ENCODE measurements around the gene ACTRT2. TPM values are rescaled to one million over a fixed set of nuclear protein-coding genes. Genes with fewer than 3 reads are reported as not detected.

The ACTRT2 gene
- total and polyA plus RNA-seq, 2 experiments from 2014 or later: not detected

GRCh38 chr1:3013371-3014049, 7.8 kb upstream of the ACTRT2 start:
- H3K4me1 ChIP-seq (ENCODE audit: insufficient read depth): peaks cover 4% of the 10 kb centered on the region; the same call in 1 of the 2 replicates
- Mint-ChIP-seq H3K27me3 (ENCODE audit: insufficient read depth, low read depth, poor library complexity) (peaks cover 10% of the 10 kb centered on the region), H3K4me1 (peaks cover 17% of the 10 kb centered on the region; the same call in 2 of the 3 replicates), H3K27ac (no peak overlapping the region), H3K4me3 (no peak overlapping the region), H3K36me3 (ENCODE audit: low read depth) (peaks cover 1% of the 10 kb centered on the region), H3K9me3 (peaks cover 28% of the 10 kb centered on the region)
- no peak overlapping the region for H3K4me2 ChIP-seq
- H3K27me3 ChIP-seq (ENCODE audit: insufficient read depth): no peaks in the 10 kb centered on the region
- H3K9me2 ChIP-seq (ENCODE audit: insufficient read depth): no peaks in the 10 kb centered on the region
- DNase-seq (ENCODE audit: low spot score) (no peak), ATAC-seq (peak; percentile 17)
- no peaks in the 10 kb centered on the region for H3F3A ChIP-seq (replicated peaks; ENCODE audit: low read depth)
- no peaks in the 10 kb centered on the region for H3K79me2 ChIP-seq (replicated peaks; ENCODE audit: insufficient read depth)
- H3K4me3 ChIP-seq: no peak overlapping the region
- no peak overlapping the region for H2AFZ ChIP-seq
- TF ChIP-seq JUNB (IDR thresholded peaks at IDR 0.05; ENCODE audit: unreplicated experiment) (no peak), STAT1 (IDR thresholded peaks at IDR 0.05; ENCODE audit: unreplicated experiment) (no peak), ZNF331 (CRISPR knock-in tag; IDR thresholded peaks at IDR 0.05; ENCODE audit: low read depth) (no peak), EZH2phosphoT487 (IDR thresholded peaks at IDR 0.05; ENCODE audit: unreplicated experiment) (no peak), CREB1 (CRISPR knock-in tag; IDR thresholded peaks at IDR 0.05; ENCODE audit: low read depth) (no peak), REST (IDR thresholded peaks at IDR 0.05; ENCODE audit: unreplicated experiment) (no peak), POLR2AphosphoS5 (IDR thresholded peaks at IDR 0.05; ENCODE audit: low read depth) (no peak), CTCF (conservative IDR thresholded peaks at IDR 0.05; ENCODE audit: low read depth in 2 of 2) (no peak)
- H4K20me1 ChIP-seq (replicated peaks; ENCODE audit: insufficient read depth): no peaks in the 10 kb centered on the region
- H3K27ac ChIP-seq (ENCODE audit: low read depth): no peak overlapping the region
- no peaks in the 10 kb centered on the region for H3K36me3 ChIP-seq (ENCODE audit: insufficient read depth)

GRCh38 chr1:3014050-3014440, 7.2 kb upstream of the ACTRT2 start:
- H3K4me3 Mint-ChIP-seq: no peak overlapping the region
- Histone ChIP-seq H3K27ac (ENCODE audit: low read depth) (no peak overlapping the region), H3K4me1 (ENCODE audit: insufficient read depth) (peaks cover 4% of the 10 kb centered on the region; the same call in 1 of the 2 replicates), H3K4me2 (no peak overlapping the region), H3K9me2 (ENCODE audit: insufficient read depth) (no peaks in the 10 kb centered on the region), H2AFZ (no peak overlapping the region), H4K20me1 (replicated peaks; ENCODE audit: insufficient read depth) (no peaks in the 10 kb centered on the region), H3F3A (replicated peaks; ENCODE audit: low read depth) (no peaks in the 10 kb centered on the region), H3K36me3 (ENCODE audit: insufficient read depth) (no peaks in the 10 kb centered on the region), H3K27me3 (ENCODE audit: insufficient read depth) (no peaks in the 10 kb centered on the region), H3K4me3 (no peak overlapping the region), H3K79me2 (replicated peaks; ENCODE audit: insufficient read depth) (no peaks in the 10 kb centered on the region)
- ATAC-seq: peak; percentile 20
- H3K27ac Mint-ChIP-seq: no peak overlapping the region
- peaks cover 10% of the 10 kb centered on the region for H3K27me3 Mint-ChIP-seq (ENCODE audit: insufficient read depth, low read depth, poor library complexity)
- peaks cover 17% of the 10 kb centered on the region; the same call in 2 of the 3 replicates for H3K4me1 Mint-ChIP-seq
- H3K9me3 Mint-ChIP-seq: peaks cover 26% of the 10 kb centered on the region
- no peaks in the 10 kb centered on the region; the same call in 1 of the 3 replicates for H3K36me3 Mint-ChIP-seq (ENCODE audit: low read depth)
- no peak for DNase-seq (ENCODE audit: low spot score)
- TF ChIP-seq POLR2AphosphoS5 (IDR thresholded peaks at IDR 0.05; ENCODE audit: low read depth): no peak
- TF ChIP-seq ZNF331 (CRISPR knock-in tag; IDR thresholded peaks at IDR 0.05; ENCODE audit: low read depth): no peak
- TF ChIP-seq STAT1 (IDR thresholded peaks at IDR 0.05; ENCODE audit: unreplicated experiment): no peak
- no peak for TF ChIP-seq ZNF114 (CRISPR knock-in tag; IDR thresholded peaks at IDR 0.05)
- TF ChIP-seq EZH2phosphoT487 (IDR thresholded peaks at IDR 0.05; ENCODE audit: unreplicated experiment): no peak
- no peak for TF ChIP-seq JUNB (IDR thresholded peaks at IDR 0.05; ENCODE audit: unreplicated experiment)

Data from GM23338 (cell line).